Measurements from ENCODE around the gene FGFBP2. TPM values are rescaled to one million over a fixed set of nuclear protein-coding genes. Genes with fewer than 3 reads are reported as not detected.

Gene FGFBP2
- total RNA-seq, 1 experiment from 2014 or later = 0.25 TPM

DNA sequence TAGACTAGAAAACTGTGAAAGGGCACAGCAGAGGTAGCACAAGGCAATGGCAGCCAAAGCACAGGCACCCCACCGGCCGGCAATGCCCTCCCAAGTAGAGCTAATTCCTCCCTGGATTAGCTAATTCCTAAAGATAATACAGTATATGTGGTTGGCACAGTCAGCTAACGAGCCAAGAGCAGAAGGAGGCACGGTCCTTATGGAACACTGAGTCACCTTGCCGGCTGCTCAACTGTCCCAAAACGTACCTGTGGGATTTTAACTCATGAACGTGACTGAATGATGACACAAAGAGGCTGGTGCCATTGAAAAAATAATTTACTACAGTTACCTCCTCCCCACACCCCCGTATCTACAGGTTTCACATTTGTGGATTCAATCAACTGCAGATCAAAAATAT, 15.3 kb downstream of the FGFBP2 start:
- intact Hi-C loops (cut with micrococcal nuclease; ENCODE audit: unreplicated experiment) = no loop called here
- BruUV-seq (replicated peaks) = no TSS peak
- no peak for TF ChIP-seq CTCF (IDR thresholded peaks at IDR 0.05; ENCODE audit: insufficient read depth in 1 of 2, low read depth in 1 of 2, low read length in 1 of 2, severe bottlenecking in 1 of 2, unreplicated experiment in 1 of 2)
- Histone ChIP-seq H3K36me3 (ENCODE audit: control insufficient read depth, insufficient read depth, low read length) (no peaks in the 10 kb centered on the region), H3K27me3 (replicated peaks; ENCODE audit: control insufficient read depth, insufficient read depth, low read length) (no peaks in the 10 kb centered on the region), H3K4me3 (ENCODE audit: low read depth, low read length) (no peak overlapping the region), H3K9me3 (no peaks in the 10 kb centered on the region; the same call in 1 of the 2 replicates), H3K4me1 (0 out of 2 replicates have a peak, but pooled peaks cover 5% of the 10 kb centered on the region)
- DNase-seq = no peak
- H3K27me3 Mint-ChIP-seq (ENCODE audit: insufficient read depth, unreplicated experiment) = no peaks in the 10 kb centered on the region
- H3K4me1 Mint-ChIP-seq (ENCODE audit: low read depth, unreplicated experiment) = no peaks in the 10 kb centered on the region
- ChIA-PET CTCF (no interaction called here), POLR2A (no interaction called here)
- no peak overlapping the region for H3K4me3 Mint-ChIP-seq (ENCODE audit: unreplicated experiment)
- no peaks in the 10 kb centered on the region for H3K9me3 Mint-ChIP-seq (ENCODE audit: unreplicated experiment)
- H3K27ac Mint-ChIP-seq (ENCODE audit: unreplicated experiment) = no peak overlapping the region
- no peaks in the 10 kb centered on the region for H3K36me3 Mint-ChIP-seq (ENCODE audit: insufficient read depth, unreplicated experiment)

GRCh38 chr4:15945516-15945915, 17.5 kb downstream of the FGFBP2 start:
- no peaks in the 10 kb centered on the region for H3K27me3 ChIP-seq (replicated peaks; ENCODE audit: control insufficient read depth, insufficient read depth, low read length)
- TF ChIP-seq CTCF (IDR thresholded peaks at IDR 0.05; ENCODE audit: insufficient read depth in 1 of 2, low read depth in 1 of 2, low read length in 1 of 2, severe bottlenecking in 1 of 2, unreplicated experiment in 1 of 2) = no peak
- ChIA-PET POLR2A (no interaction called here), CTCF (interaction anchor here (0.6 to 0.9 kb wide), 2 partner anchors 11 to 21 kb away, joined by 3 to 4 read pairs; no protein-coding TSS in a partner anchor)
- no peaks in the 10 kb centered on the region for H3K4me1 Mint-ChIP-seq (ENCODE audit: low read depth, unreplicated experiment)
- no peak overlapping the region for H3K4me3 Mint-ChIP-seq (ENCODE audit: unreplicated experiment)
- no TSS peak for BruUV-seq (replicated peaks)
- DNase-seq = no peak
- no peaks in the 10 kb centered on the region for H3K27me3 Mint-ChIP-seq (ENCODE audit: insufficient read depth, unreplicated experiment)
- no peak overlapping the region for H3K4me3 ChIP-seq (ENCODE audit: low read depth, low read length)
- H3K36me3 ChIP-seq (ENCODE audit: control insufficient read depth, insufficient read depth, low read length) = no peaks in the 10 kb centered on the region
- no peaks in the 10 kb centered on the region for H3K9me3 Mint-ChIP-seq (ENCODE audit: unreplicated experiment)
- H3K9me3 ChIP-seq = no peaks in the 10 kb centered on the region
- intact Hi-C loops (cut with micrococcal nuclease; ENCODE audit: unreplicated experiment) = no loop called here
- H3K4me1 ChIP-seq = 0 out of 2 replicates have a peak, but pooled peaks cover 5% of the 10 kb centered on the region
- no peaks in the 10 kb centered on the region for H3K36me3 Mint-ChIP-seq (ENCODE audit: insufficient read depth, unreplicated experiment)
- no peak overlapping the region for H3K27ac Mint-ChIP-seq (ENCODE audit: unreplicated experiment)

DNA sequence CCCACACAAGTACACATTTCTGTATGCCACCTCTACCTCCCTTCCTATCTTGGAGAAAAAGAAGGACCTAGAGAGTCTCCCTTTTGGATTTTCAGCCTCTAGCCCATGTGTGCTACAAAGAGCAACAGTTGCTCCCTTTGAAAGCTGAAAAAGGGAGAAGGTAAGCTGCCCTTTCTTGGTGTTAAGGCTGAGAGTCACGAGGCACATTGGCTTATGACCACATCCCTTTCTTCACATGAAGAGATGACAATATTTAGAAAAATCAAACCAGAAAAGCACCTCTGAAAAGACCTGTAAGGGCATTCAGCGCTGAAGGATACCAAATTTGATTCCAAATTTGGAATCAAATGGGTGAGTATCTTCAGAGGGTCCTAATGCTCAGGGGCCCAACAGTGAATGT, 18.1 kb downstream of the FGFBP2 start:
- Mint-ChIP-seq H3K27ac (ENCODE audit: unreplicated experiment) (no peak overlapping the region), H3K4me1 (ENCODE audit: low read depth, unreplicated experiment) (no peaks in the 10 kb centered on the region), H3K4me3 (ENCODE audit: unreplicated experiment) (no peak overlapping the region), H3K27me3 (ENCODE audit: insufficient read depth, unreplicated experiment) (no peaks in the 10 kb centered on the region), H3K36me3 (ENCODE audit: insufficient read depth, unreplicated experiment) (no peaks in the 10 kb centered on the region), H3K9me3 (ENCODE audit: unreplicated experiment) (no peaks in the 10 kb centered on the region)
- TF ChIP-seq CTCF (IDR thresholded peaks at IDR 0.05; ENCODE audit: insufficient read depth in 1 of 2, low read depth in 1 of 2, low read length in 1 of 2, severe bottlenecking in 1 of 2, unreplicated experiment in 1 of 2) = no peak
- H3K4me3 ChIP-seq (ENCODE audit: low read depth, low read length) = no peak overlapping the region
- no peaks in the 10 kb centered on the region for H3K36me3 ChIP-seq (ENCODE audit: control insufficient read depth, insufficient read depth, low read length)
- POLR2A ChIA-PET = no interaction called here
- no peaks in the 10 kb centered on the region for H3K27me3 ChIP-seq (replicated peaks; ENCODE audit: control insufficient read depth, insufficient read depth, low read length)
- H3K9me3 ChIP-seq = no peaks in the 10 kb centered on the region
- no TSS peak for BruUV-seq (replicated peaks)
- no peak for DNase-seq
- 0 out of 2 replicates have a peak, but pooled peaks cover 5% of the 10 kb centered on the region for H3K4me1 ChIP-seq
- CTCF ChIA-PET = interaction anchor here (0.6 to 0.9 kb wide), 2 partner anchors 11 to 20 kb away, joined by 3 to 4 read pairs; no protein-coding TSS in a partner anchor
- intact Hi-C loops (cut with micrococcal nuclease; ENCODE audit: unreplicated experiment) = no loop called here
